ENCODE results near the gene HSDL1. TPM values are rescaled to one million over a fixed set of nuclear protein-coding genes. Genes with fewer than 3 reads are reported as not detected.

The HSDL1 gene
- total and polyA plus RNA-seq, 8 donors: 26.0 to 45.9 (median 41.3) TPM

DNA sequence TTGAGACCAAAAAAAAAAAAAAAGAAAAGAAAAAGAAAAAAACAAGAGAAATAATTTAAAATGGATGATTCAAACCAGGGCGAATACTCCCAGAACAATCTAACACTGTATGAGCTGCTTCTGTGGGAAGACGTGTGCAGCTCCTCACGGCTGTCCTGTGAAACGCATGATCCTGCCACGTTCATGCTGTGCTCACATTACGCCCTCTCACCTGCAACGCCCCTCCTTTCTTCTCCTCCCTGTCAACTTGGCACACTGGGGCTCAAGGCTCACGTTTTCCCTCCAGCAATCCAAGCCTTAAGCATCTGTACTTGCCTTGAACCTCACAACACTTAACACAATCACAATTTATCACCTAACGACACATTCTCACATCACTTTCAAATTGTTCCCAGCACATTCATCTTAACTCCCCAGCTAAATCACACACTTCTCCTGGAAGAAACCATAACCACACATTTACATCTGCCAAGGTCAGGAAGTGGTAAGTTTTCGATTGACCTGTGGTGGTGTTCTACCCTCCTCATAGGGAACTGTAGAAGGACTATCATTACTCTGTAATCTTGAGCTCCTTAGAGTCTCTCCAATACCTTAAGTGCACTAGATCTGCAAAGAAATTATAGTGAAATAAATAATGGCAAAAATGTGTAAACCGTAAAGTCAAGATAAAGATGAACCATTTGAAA, 57.4 kb downstream of the HSDL1 start:
- ATAC-seq (no peak), DNase-seq (no peak)
- Histone ChIP-seq H3K27ac (no peak overlapping the region), H3K9me3 (no peaks in the 10 kb centered on the region), H3K27me3 (no peaks in the 10 kb centered on the region), H3K4me1 (peaks cover 0 to 47% of the 10 kb centered on the region in 2 donors), H3K4me3 (no peak overlapping the region), H3K36me3 (peaks cover 0 to 87% of the 10 kb centered on the region in 2 donors)
- intact Hi-C loops (cut with DNase I): no loop called here
- TF ChIP-seq CTCF (IDR thresholded peaks at IDR 0.05): no peak

GRCh38 chr16:84087001-84087400, 58.0 kb downstream of the HSDL1 start:
- H3K27ac ChIP-seq: no peak overlapping the region
- H3K36me3 ChIP-seq: peaks cover 0 to 87% of the 10 kb centered on the region in 2 donors
- H3K27me3 ChIP-seq: no peaks in the 10 kb centered on the region
- no peaks in the 10 kb centered on the region for H3K9me3 ChIP-seq
- ATAC-seq: no peak
- peaks cover 0 to 51% of the 10 kb centered on the region in 2 donors for H3K4me1 ChIP-seq
- intact Hi-C loops (cut with DNase I): no loop called here
- TF ChIP-seq CTCF (IDR thresholded peaks at IDR 0.05): no peak
- no peak overlapping the region for H3K4me3 ChIP-seq
- no peak for DNase-seq

DNA sequence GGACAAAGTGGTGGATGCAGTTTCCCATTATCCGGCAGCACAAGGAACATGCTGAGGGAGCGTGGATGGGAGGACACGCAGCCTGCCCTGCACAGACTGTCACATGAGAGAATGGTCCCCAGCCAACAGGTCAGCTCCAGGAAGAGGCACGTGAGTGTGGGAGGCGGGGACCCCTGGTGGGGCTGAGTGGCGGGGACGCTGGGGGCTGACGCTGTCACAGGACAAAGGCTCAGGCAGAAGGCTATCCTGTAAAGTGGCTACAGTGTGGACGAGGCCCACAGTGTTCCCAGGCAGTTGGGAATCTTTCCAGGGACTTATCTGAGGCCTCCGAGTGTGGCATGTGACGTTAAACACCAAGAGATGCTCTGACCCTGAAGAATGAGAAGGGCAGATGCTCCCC, 58.6 kb downstream of the HSDL1 start:
- H3K4me1 ChIP-seq: peaks cover 0 to 51% of the 10 kb centered on the region in 2 donors
- H3K4me3 ChIP-seq: no peak overlapping the region
- ATAC-seq: no peak
- no peak for TF ChIP-seq CTCF (IDR thresholded peaks at IDR 0.05)
- no peak overlapping the region for H3K27ac ChIP-seq
- no peaks in the 10 kb centered on the region for H3K9me3 ChIP-seq
- H3K36me3 ChIP-seq: peaks cover 0 to 87% of the 10 kb centered on the region in 2 donors
- intact Hi-C loops (cut with DNase I): no loop called here
- DNase-seq: no peak
- H3K27me3 ChIP-seq: no peaks in the 10 kb centered on the region

DNA sequence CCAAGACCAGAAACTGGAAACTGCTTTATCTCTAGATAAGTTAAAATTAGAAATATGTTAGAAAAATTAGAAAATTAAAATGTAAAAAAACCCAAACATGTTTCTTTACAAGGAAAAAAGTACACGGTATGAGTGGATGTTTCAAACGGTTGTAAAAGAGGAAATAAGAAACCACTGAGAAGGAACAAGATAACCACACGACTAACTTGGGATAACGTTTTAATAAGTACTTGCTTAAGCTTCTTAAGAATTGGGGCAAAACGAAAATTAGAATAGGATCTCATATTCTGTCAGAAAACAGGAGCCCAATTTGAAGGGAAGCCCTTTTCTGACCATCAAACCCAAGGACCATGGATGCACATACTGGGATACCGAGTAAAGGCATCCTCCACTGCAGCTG, 59.2 kb downstream of the HSDL1 start:
- intact Hi-C loops (cut with DNase I): no loop called here

GRCh38 chr16:84085271-84085667, 59.7 kb downstream of the HSDL1 start:
- ATAC-seq: no peak
- Histone ChIP-seq H3K27ac (no peak overlapping the region), H3K4me1 (peaks cover 0 to 51% of the 10 kb centered on the region in 2 donors), H3K4me3 (no peak overlapping the region), H3K9me3 (no peaks in the 10 kb centered on the region), H3K27me3 (no peaks in the 10 kb centered on the region), H3K36me3 (peaks cover 0 to 87% of the 10 kb centered on the region in 2 donors)
- intact Hi-C loops (cut with DNase I): no loop called here
- no peak for DNase-seq
- TF ChIP-seq CTCF (IDR thresholded peaks at IDR 0.05): no peak

More for the DNA sequence above, 59.2 kb downstream of the HSDL1 start:
- Histone ChIP-seq H3K27ac (no peak overlapping the region), H3K4me3 (no peak overlapping the region), H3K4me1 (peaks cover 0 to 51% of the 10 kb centered on the region in 2 donors), H3K27me3 (no peaks in the 10 kb centered on the region), H3K9me3 (no peaks in the 10 kb centered on the region), H3K36me3 (peaks cover 0 to 87% of the 10 kb centered on the region in 2 donors)
- TF ChIP-seq CTCF (IDR thresholded peaks at IDR 0.05): no peak
- DNase-seq (no peak), ATAC-seq (no peak)

Measured in left lung (tissue), 10 donors.